ENCODE data around the gene TUSC2.

Gene TUSC2

GRCh38 chr3:50339485-50340146 lies 11.6 kb upstream of the TUSC2 start:
- no peak for TF ChIP-seq GLIS3 (CRISPR knock-in tag; IDR thresholded peaks at IDR 0.05)
- no peak for TF ChIP-seq TOX (CRISPR knock-in tag; IDR thresholded peaks at IDR 0.05; ENCODE audit: borderline replicate concordance)
- TF ChIP-seq ZC3H10 (CRISPR knock-in tag; IDR thresholded peaks at IDR 0.05), result no peak
- TF ChIP-seq ZNF8 (CRISPR knock-in tag; IDR thresholded peaks at IDR 0.05), result no peak
- TF ChIP-seq ZNF565 (CRISPR knock-in tag; conservative IDR thresholded peaks at IDR 0.05; ENCODE audit: low read depth), result no peak
- TF ChIP-seq ZFP30 (CRISPR knock-in tag; IDR thresholded peaks at IDR 0.05), result no peak
- TF ChIP-seq SNAI2 (CRISPR knock-in tag; IDR thresholded peaks at IDR 0.05), result no peak
- no peak for TF ChIP-seq ESRRG (CRISPR knock-in tag; IDR thresholded peaks at IDR 0.05)
- TF ChIP-seq RARB (CRISPR knock-in tag; IDR thresholded peaks at IDR 0.05), result no peak
- TF ChIP-seq ZNF70 (CRISPR knock-in tag; IDR thresholded peaks at IDR 0.05), result no peak
- no peak for ATAC-seq

- TF ChIP-seq CREB5 (CRISPR knock-in tag; IDR thresholded peaks at IDR 0.05; ENCODE audit: low read depth) (no peak), TSHZ2 (CRISPR knock-in tag; IDR thresholded peaks at IDR 0.05) (no peak), ESRRG (CRISPR knock-in tag; IDR thresholded peaks at IDR 0.05) (no peak), OSR1 (CRISPR knock-in tag; IDR thresholded peaks at IDR 0.05) (no peak), SNAI2 (CRISPR knock-in tag; IDR thresholded peaks at IDR 0.05) (no peak), ARNTL (CRISPR knock-in tag; IDR thresholded peaks at IDR 0.05; ENCODE audit: borderline replicate concordance, low read depth) (no peak), BACH2 (CRISPR knock-in tag; IDR thresholded peaks at IDR 0.05; ENCODE audit: borderline replicate concordance) (no peak), ZNF70 (CRISPR knock-in tag; IDR thresholded peaks at IDR 0.05) (no peak), ZNF8 (CRISPR knock-in tag; IDR thresholded peaks at IDR 0.05) (no peak), POU6F1 (CRISPR knock-in tag; IDR thresholded peaks at IDR 0.05; ENCODE audit: borderline replicate concordance, low read depth) (no peak), TCF4 (CRISPR knock-in tag; IDR thresholded peaks at IDR 0.05; ENCODE audit: borderline replicate concordance) (no peak), TOX (CRISPR knock-in tag; IDR thresholded peaks at IDR 0.05; ENCODE audit: borderline replicate concordance) (no peak), ZFP30 (CRISPR knock-in tag; IDR thresholded peaks at IDR 0.05) (no peak), GLIS3 (CRISPR knock-in tag; IDR thresholded peaks at IDR 0.05) (no peak)
- ATAC-seq, result no peak
These were observed 10.9 kb upstream of the TUSC2 start for GRCh38 chr3:50338965-50339364.

- no peak for TF ChIP-seq PPARA (CRISPR knock-in tag; IDR thresholded peaks at IDR 0.05; ENCODE audit: borderline replicate concordance)
- TF ChIP-seq ZC3H10 (CRISPR knock-in tag; IDR thresholded peaks at IDR 0.05), result no peak
- no peak for TF ChIP-seq POU6F1 (CRISPR knock-in tag; IDR thresholded peaks at IDR 0.05; ENCODE audit: borderline replicate concordance, low read depth)
- no peak for TF ChIP-seq OSR1 (CRISPR knock-in tag; IDR thresholded peaks at IDR 0.05)
- no peak for TF ChIP-seq ISL1 (CRISPR knock-in tag; IDR thresholded peaks at IDR 0.05)
- no peak for TF ChIP-seq ZFP30 (CRISPR knock-in tag; IDR thresholded peaks at IDR 0.05)
- TF ChIP-seq GLIS3 (CRISPR knock-in tag; IDR thresholded peaks at IDR 0.05), result no peak
- no peak for TF ChIP-seq ZNF565 (CRISPR knock-in tag; conservative IDR thresholded peaks at IDR 0.05; ENCODE audit: low read depth)
- TF ChIP-seq TOX (CRISPR knock-in tag; IDR thresholded peaks at IDR 0.05; ENCODE audit: borderline replicate concordance), result no peak
- peak; percentile 93 for ATAC-seq
These were observed 9.3 kb upstream of the TUSC2 start for GRCh38 chr3:50337175-50337861.

All from SK-N-SH treated with all-trans-retinoic acid at 6 μM for 48 hours (cell line).